HCT116 (cell line): ENCODE data around the gene SUGCT. TPM values are rescaled to one million over a fixed set of nuclear protein-coding genes. Genes with fewer than 3 reads are reported as not detected.

Source experiments
- ATAC-seq: fragments of 200-7000 bp; cut with Tn5 transposase; 2 replicates; pipeline ENCODE4 v1.9.1; 2020; ENCODE audit warnings: mild to moderate bottlenecking, moderate library complexity
- BruUV-seq: library from RNA; stranded (reverse); fragments of 400-500 nt; replicated peaks from 2 replicates; lab custom pipeline; 2021; lab: Mats Ljungman, UMichigan
- CTCF ChIA-PET: fragments of 300-600 bp; sonication (Branson Sonifier 250); formaldehyde crosslinking; loops from one replicate; lab custom pipeline; 2021; ENCODE audit warnings: antibody characterized with exemption; lab: Charles Lee
- POLR2A ChIA-PET: fragments of 300-600, 350-600 bp; sonication (Branson Sonifier 250); formaldehyde crosslinking; loops from one replicate; lab custom pipeline; 2021; ENCODE audit warnings: antibody characterized with exemption; lab: Charles Lee
- RAD21 ChIA-PET, 2 experiments: fragments of 300-600 bp; sonication (Branson Sonifier 250); formaldehyde crosslinking; loops; one replicate each; lab custom pipeline; 2023; ENCODE audit warnings: low total read pairs in 2 of 2; ENCODE audit not compliant: uncharacterized antibody in 2 of 2, unreplicated experiment in 2 of 2, low non-redundant PET in 1 of 2; lab: Charles Lee
- DNase-seq: peaks from one replicate; pipeline ENCODE4 v3.0.0-alpha.2; 2010; ENCODE audit warnings: low read depth, low spot score
- H2AFZ ChIP-seq: fragments of 200-600 bp; shearing (Covaris generic), sonication (generic); 2 replicates; pipeline ENCODE4 v1.6.1; 2017; ENCODE audit warnings: low read depth, mixed run types, mixed read lengths, antibody characterized with exemption, low read length; ENCODE audit not compliant: poor library complexity, severe bottlenecking
- H3K27ac ChIP-seq: 2 replicates; pipeline ENCODE4 v1.5.1; 2012; ENCODE audit warnings: low read depth, low read length
- H3K27me3 ChIP-seq: fragments of 200-600 bp; sonication (generic); 2 replicates; pipeline ENCODE4 v1.6.1; 2016; ENCODE audit warnings: mixed run types, low read length, mixed read lengths; ENCODE audit not compliant: insufficient read depth
- H3K36me3 ChIP-seq, 2 experiments: fragments of 200-500 bp in 1 of 2; fragments of 200-600 bp in 1 of 2; sonication (Bioruptor generic) in 1 of 2; sonication (generic) in 1 of 2; 2 replicates each; pipeline versions ENCODE4 v1.5.1 to v1.6.1; 2014 to 2016; ENCODE audit warnings: low read length in 2 of 2, inconsistent platforms in 1 of 2, mixed read lengths in 1 of 2, mixed run types in 1 of 2; ENCODE audit not compliant: insufficient read depth in 2 of 2, control insufficient read depth in 1 of 2
- H3K4me1 ChIP-seq, 2 experiments: fragments of 200-600 bp in 1 of 2; sonication (generic) in 1 of 2; 2 replicates each; pipeline versions ENCODE4 v1.5.1 to v1.6.1; 2012 to 2017; ENCODE audit warnings: low read length in 2 of 2, inconsistent platforms in 1 of 2, mild to moderate bottlenecking in 1 of 2, mixed read lengths in 1 of 2, mixed run types in 1 of 2, moderate library complexity in 1 of 2; ENCODE audit not compliant: insufficient read depth in 2 of 2, control insufficient read depth in 1 of 2
- H3K4me2 ChIP-seq: fragments of 200-600 bp; sonication (generic); 2 replicates; pipeline ENCODE4 v1.6.1; 2017; ENCODE audit warnings: mixed run types, low read length, mixed read lengths
- H3K4me3 ChIP-seq, 2 experiments: fragments of 200-600 bp in 1 of 2; sonication (generic) in 1 of 2; replicated peaks in 1 of 2; 2 replicates each; pipeline ENCODE4 v1.5.1; 2011 to 2016; ENCODE audit warnings: low read length in 2 of 2, control low read depth in 1 of 2, low read depth in 1 of 2, mild to moderate bottlenecking in 1 of 2, mixed read lengths in 1 of 2, mixed run types in 1 of 2
- H3K79me2 ChIP-seq: fragments of 200-600 bp; sonication (generic); 2 replicates; pipeline ENCODE4 v1.6.1; 2017; ENCODE audit warnings: mild to moderate bottlenecking, mixed run types, low read length, moderate library complexity, mixed read lengths; ENCODE audit not compliant: insufficient read depth
- H3K9ac ChIP-seq: fragments of 200-600 bp; sonication (generic); 2 replicates; pipeline ENCODE4 v1.6.1; 2016; ENCODE audit warnings: low read length, mixed read lengths
- H3K9me2 ChIP-seq: fragments of 200-600 bp; sonication (generic), shearing (Covaris generic); 2 replicates; pipeline ENCODE4 v1.6.1; 2017; ENCODE audit warnings: mixed run types, mild to moderate bottlenecking, moderate library complexity; ENCODE audit not compliant: insufficient read depth
- H3K9me3 ChIP-seq, 2 experiments: fragments of 200-500 bp in 1 of 2; fragments of 200-600 bp in 1 of 2; sonication (Bioruptor generic) in 1 of 2; sonication (generic) in 1 of 2; 2 replicates each; pipeline ENCODE4 v1.6.1; 2014 to 2017; ENCODE audit warnings: low read length in 2 of 2, mixed read lengths in 2 of 2, inconsistent platforms in 1 of 2, low read depth in 1 of 2, mild to moderate bottlenecking in 1 of 2, mixed run types in 1 of 2, moderate library complexity in 1 of 2; ENCODE audit not compliant: control insufficient read depth in 1 of 2, insufficient read depth in 1 of 2
- H4K20me1 ChIP-seq: fragments of 200-600 bp; sonication (generic), shearing (Covaris generic); 2 replicates; pipeline ENCODE4 v1.6.1; 2017; ENCODE audit warnings: mixed run types, mild to moderate bottlenecking, moderate library complexity; ENCODE audit not compliant: insufficient read depth
- CBX3 ChIP-seq: IDR thresholded peaks from 2 replicates; pipeline ENCODE4 v1.6.1; 2012; ENCODE audit warnings: low read depth
- CTCF ChIP-seq, 3 experiments: fragments of 200-600 bp in 1 of 3; sonication (generic) in 1 of 3; IDR thresholded peaks in 2 of 3; conservative IDR thresholded peaks in 1 of 3; 2 replicates each; pipeline ENCODE4 v1.5.1; 2012 to 2017; ENCODE audit warnings: low read depth in 2 of 3, low read length in 2 of 3, antibody characterized with exemption in 1 of 3, borderline replicate concordance in 1 of 3, control low read depth in 1 of 3, mild to moderate bottlenecking in 1 of 3, mixed read lengths in 1 of 3, mixed run types in 1 of 3, moderate library complexity in 1 of 3; ENCODE audit not compliant: insufficient read depth in 1 of 3
- EGR1 ChIP-seq: IDR thresholded peaks from 2 replicates; pipeline ENCODE4 v1.6.1; 2012; ENCODE audit warnings: low read depth
- EZH2 ChIP-seq: fragments of 200-600 bp; sonication (generic); IDR thresholded peaks from 2 replicates; pipeline ENCODE4 v1.6.1; 2017; ENCODE audit warnings: antibody characterized with exemption, mixed run types
- EZH2phosphoT487 ChIP-seq: fragments of 200-600 bp; IDR thresholded peaks from 2 replicates; pipeline ENCODE4 v1.6.1; 2018; ENCODE audit warnings: antibody characterized with exemption, borderline replicate concordance
- JUND ChIP-seq: IDR thresholded peaks from 2 replicates; pipeline ENCODE4 v1.6.1; 2012
- MAX ChIP-seq: IDR thresholded peaks from 2 replicates; pipeline ENCODE4 v1.6.1; 2012
- POLR2A ChIP-seq: IDR thresholded peaks from 2 replicates; pipeline ENCODE4 v1.7.0; 2011; ENCODE audit warnings: borderline replicate concordance; ENCODE audit not compliant: insufficient read depth, insufficient read length; ENCODE audit errors: extremely low read depth
- RAD21 ChIP-seq: IDR thresholded peaks from 2 replicates; pipeline ENCODE4 v1.6.1; 2012; ENCODE audit warnings: low read depth, mild to moderate bottlenecking
- SP1 ChIP-seq: IDR thresholded peaks from 2 replicates; pipeline ENCODE4 v1.6.1; 2012; ENCODE audit warnings: low read depth
- TCF7L2 ChIP-seq: IDR thresholded peaks from 2 replicates; pipeline ENCODE4 v1.7.0; 2011; ENCODE audit warnings: borderline replicate concordance, inconsistent platforms; ENCODE audit not compliant: insufficient read depth, insufficient read length; ENCODE audit errors: extremely low read depth
- YY1 ChIP-seq: IDR thresholded peaks from 2 replicates; pipeline ENCODE4 v1.6.1; 2011; ENCODE audit warnings: low read length, low read depth, moderate library complexity, mild to moderate bottlenecking; ENCODE audit not compliant: insufficient replicate concordance; ENCODE audit errors: extremely low read depth
- ZBTB33 ChIP-seq: IDR thresholded peaks from 2 replicates; pipeline ENCODE4 v1.6.1; 2011; ENCODE audit warnings: mild to moderate bottlenecking, low read length, moderate library complexity; ENCODE audit not compliant: insufficient replicate concordance; ENCODE audit errors: extremely low read depth
- ZFX ChIP-seq: fragments of 450-650 bp; IDR thresholded peaks from 2 replicates; pipeline ENCODE4 v1.6.1; 2017
- ZNF274 ChIP-seq: fragments of 200-500 bp; sonication (Bioruptor generic); IDR thresholded peaks from 2 replicates; pipeline ENCODE4 v1.6.1; 2014; ENCODE audit warnings: mild to moderate bottlenecking, low read depth, low read length, inconsistent platforms
- intact Hi-C: fragments of 100-400 bp; cut with micrococcal nuclease; formaldehyde crosslinking; loops from 2 replicates; pipeline ENCODE4 v1.10.0; 2022
- total RNA-seq: library from RNA; stranded (reverse); gene quantifications from one replicate; pipeline ENCODE4 v1.2.1, GENCODE V29; 2021; ENCODE audit not compliant: unreplicated experiment
- TF ChIP-seq, protein P1 (sequence below): IDR thresholded peaks from 2 replicates; pipeline ENCODE4 v1.6.1; 2012

Gene SUGCT
- total RNA-seq, 1 experiment from 2014 or later: 4.4 TPM

DNA sequence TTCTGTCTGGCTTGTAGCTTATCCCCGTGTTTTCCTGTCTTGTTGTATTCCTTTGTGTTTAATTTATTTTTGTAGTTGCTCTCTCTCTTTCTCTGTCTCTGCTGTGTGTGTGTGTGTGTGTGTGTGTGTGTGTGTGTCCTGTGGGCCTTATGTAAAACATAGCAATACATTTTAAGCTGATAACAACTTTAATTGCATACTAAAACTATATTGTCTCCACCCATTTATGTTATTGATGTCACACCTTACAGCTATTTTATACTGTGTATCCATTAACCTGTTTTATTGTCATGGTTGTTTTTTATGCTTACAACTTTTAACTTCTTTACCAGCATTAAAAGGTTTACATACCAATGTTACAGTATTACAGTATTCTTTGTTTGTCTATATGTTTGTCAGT, 293.6 kb downstream of the SUGCT start:
- Histone ChIP-seq H3K27me3 (no peaks in the 10 kb centered on the region), H3K9me3 (no peaks in the 10 kb centered on the region), H3K9ac (no peak overlapping the region), H3K4me2 (no peak overlapping the region), H3K79me2 (no peaks in the 10 kb centered on the region), H3K27ac (no peak overlapping the region), H4K20me1 (no peaks in the 10 kb centered on the region), H3K9me2 (no peaks in the 10 kb centered on the region), H3K4me1 (no peaks in the 10 kb centered on the region), H3K4me3 (no peak overlapping the region), H2AFZ (no peak overlapping the region), H3K36me3 (no peaks in the 10 kb centered on the region)
- POLR2A ChIA-PET: interaction anchor here (0.7 kb wide), 1 partner anchor 9 kb away, joined by 3 read pairs; no protein-coding TSS in a partner anchor
- intact Hi-C loops: no loop called here
- CTCF ChIA-PET: no interaction called here
- TF ChIP-seq ZFX (no peak), ZNF274 (no peak), RAD21 (no peak), EGR1 (no peak), POLR2A (no peak), CTCF (IDR thresholded peaks at IDR 0.05 in 2 of 3, conservative IDR thresholded peaks at IDR 0.05 in 1 of 3; ENCODE audit: borderline replicate concordance in 1 of 3, insufficient read depth in 1 of 3, low read depth in 2 of 3, low read length in 2 of 3) (no peak), MAX (no peak), JUND (no peak), TCF7L2 (no peak), ZBTB33 (no peak), YY1 (no peak), EZH2phosphoT487 (no peak), EZH2 (no peak), CBX3 (no peak), SP1 (no peak)
- TF ChIP-seq, protein P1, sequence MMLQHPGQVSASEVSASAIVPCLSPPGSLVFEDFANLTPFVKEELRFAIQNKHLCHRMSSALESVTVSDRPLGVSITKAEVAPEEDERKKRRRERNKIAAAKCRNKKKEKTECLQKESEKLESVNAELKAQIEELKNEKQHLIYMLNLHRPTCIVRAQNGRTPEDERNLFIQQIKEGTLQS: no peak
- no peak for DNase-seq
- ATAC-seq: no peak
- RAD21 ChIA-PET: no interaction called here
- BruUV-seq: no TSS peak
